KMS-11 (cell line): ENCODE measurements around the gene TSPAN16.

ENCODE experiments used
- H2AFZ ChIP-seq: fragments of 200-600 bp; sonication (generic); 2 replicates; pipeline ENCODE4 v1.6.1; 2016; ENCODE audit warnings: antibody characterized with exemption, mixed run types, low read depth
- H3K27ac ChIP-seq: fragments of 200-600 bp; sonication (generic); 2 replicates; pipeline ENCODE4 v1.6.1; 2016; ENCODE audit warnings: mild to moderate bottlenecking, mixed run types
- H3K27me3 ChIP-seq: fragments of 200-600 bp; sonication (generic); 2 replicates; pipeline ENCODE4 v1.6.1; 2017; ENCODE audit warnings: mild to moderate bottlenecking, low read depth, mixed run types, moderate library complexity; ENCODE audit not compliant: insufficient read depth
- H3K36me3 ChIP-seq: fragments of 200-600 bp; sonication (generic); 2 replicates; pipeline ENCODE4 v1.6.1; 2017; ENCODE audit warnings: mild to moderate bottlenecking, mixed run types; ENCODE audit not compliant: insufficient read depth
- H3K4me1 ChIP-seq: fragments of 200-600 bp; sonication (generic); 2 replicates; pipeline ENCODE4 v1.6.1; 2016; ENCODE audit warnings: mild to moderate bottlenecking, low read depth, mixed run types; ENCODE audit not compliant: poor library complexity, severe bottlenecking
- H3K4me2 ChIP-seq: fragments of 200-600 bp; sonication (generic); 2 replicates; pipeline ENCODE4 v1.7.0; 2016; ENCODE audit warnings: mild to moderate bottlenecking, mixed run types
- H3K4me3 ChIP-seq: fragments of 200-600 bp; sonication (generic); IDR thresholded peaks from 2 replicates; pipeline ENCODE4 v1.6.1; 2017; ENCODE audit warnings: low read depth, low read length, mixed read lengths; ENCODE audit not compliant: insufficient read depth
- H3K79me2 ChIP-seq: fragments of 200-600 bp; sonication (generic); 2 replicates; pipeline ENCODE4 v1.6.1; 2016; ENCODE audit warnings: low read depth, mixed run types; ENCODE audit not compliant: insufficient read depth
- H3K9ac ChIP-seq: fragments of 200-600 bp; sonication (generic); 2 replicates; pipeline ENCODE4 v1.6.1; 2016; ENCODE audit warnings: mild to moderate bottlenecking, mixed run types
- H4K20me1 ChIP-seq: fragments of 200-600 bp; sonication (generic); 2 replicates; pipeline ENCODE4 v1.6.1; 2016; ENCODE audit warnings: mild to moderate bottlenecking, mixed run types; ENCODE audit not compliant: insufficient read depth
- TF ChIP-seq, protein P1 (sequence below): fragments of 200-600 bp; sonication (generic); conservative IDR thresholded peaks from 2 replicates; pipeline ENCODE4 v1.6.1; 2017; ENCODE audit warnings: low read depth, mild to moderate bottlenecking, antibody characterized with exemption, low read length, moderate library complexity, mixed read lengths

TSPAN16 gene

DNA sequence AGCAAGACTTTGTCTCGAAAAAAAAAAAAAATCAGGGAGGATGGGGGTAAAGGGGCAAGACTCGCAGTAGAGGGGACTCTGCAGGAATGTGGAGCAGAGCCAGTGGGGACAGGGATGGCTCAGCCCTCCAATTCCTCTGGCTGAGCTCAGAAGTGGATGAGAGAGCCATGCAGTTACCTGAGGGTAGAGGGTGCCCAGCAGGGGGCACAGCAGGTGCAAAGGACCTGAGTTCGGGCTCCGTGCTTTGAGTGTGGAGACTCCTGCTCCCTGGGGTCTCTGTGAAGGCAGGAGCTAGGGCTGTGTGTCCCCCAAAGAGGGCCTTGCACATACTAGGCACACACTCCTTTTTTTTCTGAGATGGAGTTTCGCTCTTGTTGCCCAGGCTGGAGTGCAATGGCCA lies 41.3 kb upstream of the TSPAN16 start:
- no peak overlapping the region for H3K9ac ChIP-seq
- no peaks in the 10 kb centered on the region for H3K79me2 ChIP-seq
- peaks cover 3% of the 10 kb centered on the region; the same call in 1 of the 2 replicates for H3K27me3 ChIP-seq
- H2AFZ ChIP-seq: no peak overlapping the region
- no peak overlapping the region for H3K4me2 ChIP-seq
- TF ChIP-seq, protein P1, sequence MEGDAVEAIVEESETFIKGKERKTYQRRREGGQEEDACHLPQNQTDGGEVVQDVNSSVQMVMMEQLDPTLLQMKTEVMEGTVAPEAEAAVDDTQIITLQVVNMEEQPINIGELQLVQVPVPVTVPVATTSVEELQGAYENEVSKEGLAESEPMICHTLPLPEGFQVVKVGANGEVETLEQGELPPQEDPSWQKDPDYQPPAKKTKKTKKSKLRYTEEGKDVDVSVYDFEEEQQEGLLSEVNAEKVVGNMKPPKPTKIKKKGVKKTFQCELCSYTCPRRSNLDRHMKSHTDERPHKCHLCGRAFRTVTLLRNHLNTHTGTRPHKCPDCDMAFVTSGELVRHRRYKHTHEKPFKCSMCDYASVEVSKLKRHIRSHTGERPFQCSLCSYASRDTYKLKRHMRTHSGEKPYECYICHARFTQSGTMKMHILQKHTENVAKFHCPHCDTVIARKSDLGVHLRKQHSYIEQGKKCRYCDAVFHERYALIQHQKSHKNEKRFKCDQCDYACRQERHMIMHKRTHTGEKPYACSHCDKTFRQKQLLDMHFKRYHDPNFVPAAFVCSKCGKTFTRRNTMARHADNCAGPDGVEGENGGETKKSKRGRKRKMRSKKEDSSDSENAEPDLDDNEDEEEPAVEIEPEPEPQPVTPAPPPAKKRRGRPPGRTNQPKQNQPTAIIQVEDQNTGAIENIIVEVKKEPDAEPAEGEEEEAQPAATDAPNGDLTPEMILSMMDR: no peak
- no peak overlapping the region for H3K4me3 ChIP-seq
- no peaks in the 10 kb centered on the region for H3K36me3 ChIP-seq
- no peak overlapping the region for H3K27ac ChIP-seq
- H3K4me1 ChIP-seq: no peaks in the 10 kb centered on the region
- H4K20me1 ChIP-seq: no peaks in the 10 kb centered on the region

DNA sequence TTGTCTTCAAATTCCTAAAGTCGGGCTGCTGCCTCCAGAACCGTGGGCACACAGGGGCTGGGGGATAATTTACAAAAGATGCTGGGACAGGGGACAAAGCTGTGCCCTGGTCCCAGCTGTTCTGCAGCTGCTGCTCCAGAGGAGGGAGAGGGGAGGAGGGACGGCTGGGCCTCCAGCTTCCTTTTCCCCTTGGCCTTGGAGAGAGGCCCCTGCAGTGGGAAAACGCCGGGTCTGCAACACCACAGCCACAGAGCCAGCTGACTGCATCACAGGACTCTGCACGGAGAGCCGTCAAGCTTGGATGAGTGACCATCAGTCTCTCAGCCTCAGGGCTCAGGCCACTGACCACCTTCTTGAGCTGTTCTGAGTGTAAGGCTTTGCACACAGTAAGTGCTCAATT lies 39.8 kb upstream of the TSPAN16 start:
- peaks cover 13% of the 10 kb centered on the region; the same call in 1 of the 2 replicates for H3K27me3 ChIP-seq
- no peaks in the 10 kb centered on the region for H3K36me3 ChIP-seq
- H3K4me1 ChIP-seq: no peaks in the 10 kb centered on the region
- H2AFZ ChIP-seq: no peak overlapping the region
- TF ChIP-seq, protein P1: no peak
- no peak overlapping the region for H3K27ac ChIP-seq
- no peak overlapping the region for H3K9ac ChIP-seq
- H3K4me3 ChIP-seq: no peak overlapping the region
- H3K4me2 ChIP-seq: no peak overlapping the region
- H4K20me1 ChIP-seq: no peaks in the 10 kb centered on the region
- no peaks in the 10 kb centered on the region for H3K79me2 ChIP-seq

GRCh38 chr19:11257846-11258380 lies 38.0 kb upstream of the TSPAN16 start:
- no peaks in the 10 kb centered on the region for H3K79me2 ChIP-seq
- no peaks in the 10 kb centered on the region for H4K20me1 ChIP-seq
- TF ChIP-seq, protein P1: no peak
- H3K4me1 ChIP-seq: no peaks in the 10 kb centered on the region
- no peak overlapping the region for H2AFZ ChIP-seq
- no peak overlapping the region for H3K4me2 ChIP-seq
- H3K9ac ChIP-seq: no peak overlapping the region
- no peak overlapping the region for H3K4me3 ChIP-seq
- H3K36me3 ChIP-seq: no peaks in the 10 kb centered on the region
- H3K27ac ChIP-seq: no peak overlapping the region
- H3K27me3 ChIP-seq: peaks cover 22% of the 10 kb centered on the region; the same call in 1 of the 2 replicates

GRCh38 chr19:11260996-11261395 lies 35.0 kb upstream of the TSPAN16 start:
- Histone ChIP-seq H3K36me3 (no peaks in the 10 kb centered on the region), H4K20me1 (no peaks in the 10 kb centered on the region), H3K4me2 (no peak overlapping the region), H3K79me2 (no peaks in the 10 kb centered on the region), H3K27ac (no peak overlapping the region), H3K9ac (no peak overlapping the region), H3K4me3 (no peak overlapping the region), H3K4me1 (no peaks in the 10 kb centered on the region), H2AFZ (no peak overlapping the region), H3K27me3 (peaks cover 47% of the 10 kb centered on the region)
- TF ChIP-seq, protein P1: no peak
